Measurements from ENCODE around the gene ARTN.
A peak's percentile ranks its signal among the peaks of the same experiment; 100 is the strongest.

ARTN gene, protein sequence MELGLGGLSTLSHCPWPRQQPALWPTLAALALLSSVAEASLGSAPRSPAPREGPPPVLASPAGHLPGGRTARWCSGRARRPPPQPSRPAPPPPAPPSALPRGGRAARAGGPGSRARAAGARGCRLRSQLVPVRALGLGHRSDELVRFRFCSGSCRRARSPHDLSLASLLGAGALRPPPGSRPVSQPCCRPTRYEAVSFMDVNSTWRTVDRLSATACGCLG

DNA sequence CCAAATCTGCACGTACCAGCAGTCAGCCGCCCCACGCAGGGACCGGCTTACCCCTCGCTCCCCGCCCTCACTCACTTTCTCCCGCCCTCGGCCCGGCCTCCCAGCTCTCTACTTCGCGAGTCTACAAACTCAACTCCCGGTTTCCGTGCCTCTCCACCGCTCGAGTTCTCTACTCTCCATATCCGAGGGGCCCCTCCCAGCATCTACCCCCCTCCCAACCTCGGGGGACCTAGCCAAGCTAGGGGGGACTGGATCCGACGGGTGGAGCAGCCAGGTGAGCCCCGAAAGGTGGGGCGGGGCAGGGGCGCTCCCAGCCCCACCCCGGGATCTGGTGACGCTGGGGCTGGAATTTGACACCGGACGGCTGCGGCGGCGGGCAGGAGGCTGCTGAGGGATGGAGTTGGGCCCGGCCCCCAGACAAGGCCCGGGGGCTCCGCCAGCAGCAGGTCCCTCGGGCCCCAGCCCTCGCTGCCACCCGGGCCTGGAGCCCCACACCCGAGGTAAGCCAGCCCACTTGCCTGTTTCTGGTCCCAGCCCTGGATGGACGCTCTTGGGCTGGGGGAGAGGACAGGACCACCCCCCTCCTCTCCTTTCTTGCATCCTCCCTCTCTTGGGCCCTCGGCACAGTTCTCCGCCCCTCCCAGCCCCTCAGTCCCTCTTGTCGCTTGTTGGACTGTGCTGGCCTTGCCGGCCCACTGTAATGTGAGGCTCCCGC, at the start of gene ARTN:
Gene ARTN (plus strand): TSS at position 416 of the 715 bp plus-strand sequence. CDS start 1,856 bp downstream, outside the sequence.
- peak; percentile 57 for DNase-seq

DNA sequence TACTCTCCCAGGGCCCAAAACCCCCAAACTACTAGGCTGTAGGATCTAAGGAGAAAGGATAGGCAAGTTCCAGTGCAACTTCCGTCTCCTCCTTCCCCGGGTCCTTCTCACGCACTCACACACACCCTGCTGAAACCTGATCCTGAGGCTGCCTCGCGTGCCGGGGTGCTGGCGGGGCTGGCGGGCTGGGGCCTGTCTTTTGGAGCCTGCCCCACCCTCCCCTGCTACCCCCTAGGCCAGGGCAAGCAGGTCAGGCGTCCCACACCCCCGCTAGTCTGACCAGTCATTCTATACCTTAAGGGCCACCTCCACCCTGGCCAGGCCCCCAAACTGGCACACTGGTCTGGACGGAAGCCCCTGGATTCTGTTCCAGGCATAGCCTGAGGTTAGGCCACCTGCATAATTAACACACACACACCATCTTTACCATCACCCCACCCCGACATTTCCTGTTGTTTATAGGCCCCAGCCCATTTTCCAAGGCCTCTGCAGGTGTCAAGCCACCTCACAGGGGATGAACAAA, 48.3 kb upstream of the ARTN start:
- DNase-seq = peak; percentile 30

DNA sequence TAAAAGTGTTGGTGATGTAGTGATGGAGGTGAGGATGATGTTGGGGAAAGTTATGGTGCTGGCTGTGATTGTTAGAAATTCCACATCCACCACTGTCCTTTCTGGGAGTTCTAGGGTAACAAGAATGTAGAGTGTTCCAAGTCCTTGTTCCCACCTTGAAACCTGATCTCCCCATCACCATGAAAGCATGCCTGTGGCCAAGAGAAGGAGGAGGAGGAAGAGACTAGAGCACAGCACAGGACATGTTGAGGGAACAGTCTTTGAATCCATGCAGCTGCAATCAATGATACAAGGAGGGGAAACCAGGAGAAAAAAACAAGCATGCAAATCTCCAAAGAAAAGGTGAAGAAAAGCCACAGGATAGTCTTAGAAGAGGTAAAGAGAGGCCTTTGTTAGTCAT, 45.9 kb upstream of the ARTN start:
- DNase-seq = no peak

DNA sequence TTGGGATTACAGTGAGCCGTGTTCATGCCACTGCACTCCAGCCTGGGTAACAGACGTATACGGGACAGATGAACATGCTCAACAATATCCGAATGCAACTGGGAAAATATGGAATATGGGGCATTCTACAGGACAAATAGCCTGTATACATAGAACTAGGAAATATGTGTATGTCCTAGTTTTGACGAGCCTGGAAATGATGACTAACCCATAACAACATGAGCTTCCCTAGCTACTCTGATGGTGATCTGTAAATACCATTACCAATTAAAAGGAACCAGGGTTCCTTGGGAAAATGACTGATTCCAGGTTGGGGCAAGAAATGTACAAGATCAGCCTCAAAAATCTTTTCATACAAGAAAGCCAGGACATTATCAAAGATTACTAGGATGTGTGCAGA, 42.8 kb upstream of the ARTN start:
- DNase-seq = no peak

DNA sequence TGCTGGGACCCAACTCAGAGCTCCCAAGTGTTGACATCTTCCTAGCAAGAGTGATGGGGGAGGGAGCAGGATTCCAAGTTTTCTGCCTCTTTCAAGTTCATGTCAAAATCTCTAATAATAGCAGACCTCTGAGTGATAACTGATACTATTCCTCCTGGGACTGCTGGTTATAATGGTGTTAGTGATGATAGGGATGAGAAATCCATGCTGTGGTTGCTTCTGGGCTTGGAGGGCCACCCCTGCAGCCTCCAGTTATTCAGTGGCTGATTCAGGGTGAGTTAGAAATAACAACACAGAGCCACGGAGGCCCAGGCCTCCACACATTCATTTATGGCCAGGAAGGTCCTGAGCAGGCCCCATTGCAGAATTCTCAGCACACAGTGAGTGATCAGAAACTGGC, 40.6 kb upstream of the ARTN start:
- no peak for DNase-seq

DNA sequence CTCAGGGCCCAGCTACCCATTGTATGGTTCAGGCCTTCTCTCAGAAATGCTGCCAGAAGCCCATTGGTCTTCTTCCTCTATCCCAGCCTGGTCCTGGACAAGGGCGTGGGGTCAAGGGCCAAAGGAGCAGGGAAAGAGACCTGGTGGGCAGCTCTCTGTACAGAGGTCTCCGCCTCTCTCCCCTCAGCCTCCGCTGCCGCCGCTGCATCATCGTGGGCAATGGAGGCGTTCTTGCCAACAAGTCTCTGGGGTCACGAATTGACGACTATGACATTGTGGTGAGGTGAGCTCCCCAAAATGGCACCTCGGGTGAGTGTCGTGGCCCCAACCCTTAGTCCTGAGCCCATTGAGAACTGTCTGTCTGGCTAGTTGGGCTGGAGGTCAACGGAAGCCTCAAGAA, 34.6 kb upstream of the ARTN start:
- no peak for DNase-seq

DNA sequence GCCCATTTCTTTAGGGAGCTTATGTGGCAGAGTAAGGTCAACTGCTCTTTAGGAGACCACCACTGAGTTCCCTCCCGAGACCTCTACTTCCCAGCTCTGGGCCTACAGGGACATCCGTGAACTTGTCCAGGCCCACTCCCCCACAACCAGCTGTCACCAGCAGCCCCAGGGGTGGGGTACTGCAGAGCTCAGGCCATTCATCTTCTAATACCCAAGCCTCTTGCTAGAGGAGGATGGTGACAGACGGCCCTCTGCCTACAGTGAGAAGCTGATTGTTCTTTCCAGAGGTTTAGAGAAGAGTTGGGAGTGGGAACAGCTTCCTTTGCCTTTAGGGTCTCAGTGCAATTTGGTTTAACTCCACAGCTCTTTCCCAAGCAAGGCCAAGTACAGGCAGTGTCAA, 33.2 kb upstream of the ARTN start:
- no peak for DNase-seq

DNA sequence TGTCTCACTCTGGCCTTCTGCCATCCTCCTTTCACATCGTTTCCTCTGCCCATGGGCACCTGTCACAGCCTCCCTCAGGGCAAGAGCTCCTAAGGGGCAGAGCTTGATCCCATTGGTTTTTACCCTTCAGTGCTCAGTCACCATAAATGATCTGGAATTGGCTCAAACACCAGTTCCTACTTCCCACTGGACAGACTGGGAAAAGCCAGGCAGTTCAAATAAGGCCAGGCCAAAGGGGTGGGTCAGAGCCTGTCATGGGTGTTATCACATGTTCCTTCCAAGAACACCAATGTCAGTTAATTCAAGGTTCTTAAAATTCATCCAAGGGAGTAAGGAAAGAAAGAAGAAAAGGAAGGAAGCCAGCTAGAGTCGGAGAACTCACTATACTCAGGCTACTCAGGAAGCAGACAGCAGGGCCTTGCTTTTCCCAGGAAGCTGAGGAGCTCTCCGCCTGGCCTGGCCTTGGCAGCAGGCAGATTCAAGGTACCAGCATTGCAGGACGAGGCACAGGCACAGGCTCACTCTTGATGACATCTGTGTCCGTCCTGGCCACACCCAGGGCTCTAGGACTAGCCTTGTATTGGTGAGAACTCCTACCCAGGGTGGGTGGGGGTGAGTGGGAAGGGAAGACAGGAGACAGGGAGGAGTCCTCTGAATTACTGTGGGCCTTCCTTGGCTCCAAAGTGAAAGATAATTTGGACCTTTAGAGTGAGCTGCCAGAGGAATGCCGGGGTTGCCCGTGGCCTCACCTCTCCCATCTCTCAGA, 32.2 kb upstream of the ARTN start:
- DNase-seq = no peak

DNA sequence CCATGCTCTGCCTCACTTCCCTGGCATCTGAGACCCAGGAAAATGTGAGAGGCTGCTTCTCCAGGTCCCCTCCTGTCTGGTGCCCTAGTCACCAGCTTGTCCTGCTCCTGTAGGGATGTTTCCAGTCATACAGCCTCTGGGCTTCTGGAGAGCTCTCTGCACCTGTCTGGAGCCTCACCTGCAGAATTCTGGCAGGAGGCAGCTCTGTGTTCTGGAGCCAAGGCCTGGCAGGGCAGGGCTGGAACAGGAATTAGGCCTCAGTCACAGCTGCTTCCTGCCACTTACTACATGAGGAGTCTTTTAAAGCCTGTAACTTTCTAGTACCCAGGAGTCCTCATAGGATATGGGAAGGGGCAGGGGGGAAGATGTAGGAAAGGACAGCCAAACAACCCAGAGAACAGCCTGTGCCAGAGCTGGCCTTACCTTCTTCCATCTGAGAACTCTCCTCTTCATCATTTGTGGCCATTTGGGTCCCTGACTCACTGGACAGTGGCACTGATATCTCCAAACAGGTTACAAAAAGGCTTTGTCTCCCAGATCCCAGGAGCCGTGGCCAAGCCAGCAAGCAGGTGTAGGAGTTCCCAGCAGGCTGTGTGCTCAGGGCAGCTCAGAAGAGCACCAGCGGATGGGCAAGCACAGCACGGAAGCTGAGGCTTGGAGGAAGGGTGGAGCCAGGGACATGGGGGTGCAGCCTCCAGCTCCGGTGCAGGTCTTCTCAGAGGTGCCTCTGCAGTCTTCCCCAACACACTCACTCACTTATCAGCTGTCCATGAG, 31.4 kb upstream of the ARTN start:
- no peak for DNase-seq

DNA sequence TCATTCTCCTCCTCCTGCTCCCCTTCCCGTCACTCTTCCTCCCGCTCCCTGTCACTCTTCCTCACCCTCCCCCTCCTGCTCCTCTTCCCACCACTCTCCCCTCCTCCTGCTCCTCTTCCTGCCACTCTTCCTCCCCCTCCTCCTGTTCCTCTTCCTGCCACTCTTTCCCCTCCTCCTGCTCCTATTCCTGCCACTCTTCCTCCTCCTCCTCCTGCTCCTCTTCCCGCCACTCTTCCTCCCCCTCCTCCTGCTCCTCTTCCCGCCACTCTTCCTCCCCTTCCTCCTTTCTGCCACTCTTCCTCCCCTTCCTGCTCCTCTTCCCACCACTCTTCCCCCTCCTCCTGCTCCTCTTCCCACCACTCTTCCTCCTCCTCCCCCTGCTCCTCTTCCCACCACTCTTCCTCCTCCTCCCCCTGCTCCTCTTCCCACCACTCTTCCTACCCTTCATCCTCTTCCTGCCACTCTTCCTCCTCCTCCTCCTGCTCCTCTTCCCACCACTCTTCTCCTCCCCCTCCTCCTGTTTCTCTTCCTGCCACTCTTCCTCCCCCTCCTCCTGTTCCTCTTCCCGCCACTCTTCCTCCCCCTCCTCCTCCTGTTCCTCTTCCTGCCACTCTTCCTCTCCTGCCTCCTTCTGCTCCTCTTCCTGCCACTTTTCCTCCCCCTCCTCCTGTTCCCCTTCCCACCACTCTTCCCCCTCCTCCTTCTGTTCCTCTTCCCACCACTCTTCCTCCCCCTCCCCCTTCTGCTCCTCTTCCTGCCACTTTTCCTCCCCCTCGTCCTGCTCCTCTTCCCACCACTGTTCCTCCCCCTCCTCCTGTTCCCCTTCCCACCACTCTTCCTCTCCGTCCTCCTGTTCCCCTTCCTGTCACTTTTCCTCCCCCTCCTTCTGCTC, 28.7 kb upstream of the ARTN start:
- DNase-seq = no peak

DNA sequence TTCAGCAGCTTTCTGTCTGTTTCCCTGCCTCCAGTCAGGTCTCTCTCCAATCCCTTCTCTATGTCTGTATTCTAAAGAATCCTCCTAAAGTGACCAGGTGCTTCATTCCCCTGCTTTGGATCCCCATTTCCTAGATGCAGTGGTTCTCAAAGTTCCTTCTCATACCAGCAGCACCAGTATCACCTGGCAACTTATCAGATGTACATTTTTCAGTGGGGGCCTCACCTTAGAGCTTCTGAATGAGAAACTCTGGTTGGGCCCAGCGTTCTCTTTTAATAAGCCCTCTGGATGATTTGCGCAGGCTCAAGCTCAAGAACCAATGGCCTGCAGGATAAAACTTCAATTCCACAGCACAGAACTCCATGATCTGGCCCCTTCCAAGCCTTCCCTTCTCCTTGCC, 25.4 kb upstream of the ARTN start:
- no peak for DNase-seq

DNA sequence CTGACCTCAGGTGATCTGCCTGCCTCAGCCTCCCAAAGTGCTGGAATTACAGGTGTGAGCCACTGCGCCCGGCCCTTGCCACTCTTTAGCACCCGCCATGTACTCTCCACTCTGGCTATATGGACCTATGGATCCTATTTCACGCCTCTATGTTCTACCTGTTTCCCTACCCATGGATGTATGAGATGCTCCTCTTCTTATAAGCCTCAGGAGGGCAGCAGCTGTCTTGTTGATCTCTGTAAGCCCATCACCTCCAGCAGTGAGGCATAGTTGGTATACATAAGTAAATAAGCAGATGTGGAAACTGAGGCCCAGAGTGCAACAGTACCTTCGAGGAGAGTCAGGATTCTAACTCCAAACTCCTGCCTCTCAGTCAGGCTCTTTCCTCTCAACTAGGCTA, 24.7 kb upstream of the ARTN start:
- no peak for DNase-seq

DNA sequence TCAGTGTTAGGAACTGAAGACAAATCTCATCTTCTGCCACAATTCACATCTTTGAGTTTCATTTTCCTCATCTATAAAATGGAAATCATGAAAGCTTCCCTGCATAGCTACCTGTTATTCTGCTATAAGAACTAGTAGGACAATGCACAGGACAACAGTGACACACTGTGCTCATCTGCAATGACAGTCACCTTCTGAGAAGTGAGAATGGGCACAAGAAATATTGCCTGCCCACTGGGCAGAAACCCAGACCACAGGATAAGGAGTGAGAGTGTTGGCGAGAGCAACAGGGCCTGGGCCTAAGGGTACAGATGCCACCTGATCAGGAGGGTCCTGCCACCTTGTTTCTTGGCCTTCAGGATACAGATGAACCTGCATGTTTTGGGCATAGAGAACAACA, 23.3 kb upstream of the ARTN start:
- no peak for DNase-seq

DNA sequence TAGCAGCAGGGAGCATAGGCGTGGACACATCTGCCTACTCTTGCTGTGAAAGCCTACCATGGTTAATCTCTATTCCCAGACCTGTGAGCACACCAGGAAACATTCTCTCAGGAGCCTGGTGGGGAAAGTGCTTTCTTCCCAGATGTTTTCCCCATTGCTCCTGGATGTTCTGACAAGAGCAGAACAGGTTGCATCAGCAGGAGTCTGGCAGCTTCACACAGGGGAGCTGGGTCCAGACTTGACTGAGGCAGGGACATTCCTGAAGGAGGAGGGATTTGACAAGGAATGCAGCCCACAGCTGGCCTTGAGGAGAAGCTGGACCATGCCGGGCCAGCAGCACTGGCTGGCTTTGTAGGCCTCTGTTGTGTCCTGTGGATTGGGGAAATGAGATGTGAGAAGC, 21.0 kb upstream of the ARTN start:
- DNase-seq = peak; percentile 51

DNA sequence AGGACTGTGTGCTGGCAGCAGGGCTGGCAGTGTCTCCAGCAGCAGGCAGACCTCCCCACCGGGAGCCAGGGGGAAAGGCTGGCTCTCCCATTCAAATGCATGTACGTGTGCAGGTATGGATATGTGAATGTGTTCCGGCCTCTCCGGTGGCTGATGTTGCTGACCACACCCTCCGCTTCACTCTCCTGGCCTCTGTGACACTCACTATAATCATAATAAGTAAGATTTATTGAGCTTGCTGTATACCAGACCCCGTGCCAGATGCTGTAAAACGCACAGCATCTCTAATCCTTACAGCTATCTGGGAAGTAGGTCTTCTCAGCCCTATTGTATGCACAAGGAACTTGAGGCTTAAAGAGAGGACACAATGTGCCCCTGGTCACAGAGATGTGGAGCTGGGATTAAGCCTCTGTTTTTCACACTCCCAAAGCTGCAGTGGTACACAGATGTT, 20.5 kb upstream of the ARTN start:
- no peak for DNase-seq

DNA sequence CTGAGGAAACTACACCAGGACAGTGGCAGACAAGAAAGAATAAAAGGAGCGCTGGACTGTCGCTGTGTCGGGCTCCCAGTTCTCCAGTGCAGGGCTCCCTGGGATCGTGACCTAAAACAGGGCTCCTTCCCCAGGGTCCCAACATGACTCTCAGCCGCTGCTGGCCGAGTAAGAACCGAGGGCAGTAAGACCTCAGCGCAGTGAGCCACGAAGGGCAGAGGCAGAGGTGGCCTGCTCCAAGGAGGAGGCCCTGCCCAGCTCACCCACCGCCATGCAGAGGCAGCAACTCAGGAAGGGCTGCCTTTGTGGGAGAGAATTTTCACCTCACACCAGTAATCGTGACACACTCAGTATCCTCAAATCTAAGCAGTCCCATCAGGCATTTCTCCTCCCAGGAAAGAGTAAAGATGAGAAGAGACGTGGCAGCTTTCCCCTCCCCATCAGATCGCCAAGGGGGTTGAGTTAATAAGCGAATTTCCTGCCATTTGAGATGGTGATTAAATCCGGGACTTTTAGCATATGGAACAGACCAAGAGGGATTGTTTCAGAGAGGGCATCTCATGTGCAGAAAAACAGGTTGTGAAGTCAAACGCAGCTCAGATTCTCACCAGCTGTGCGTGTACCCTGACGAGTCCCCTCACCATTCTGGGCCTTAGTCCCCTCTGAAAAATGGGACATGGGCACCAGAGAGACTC, 19.8 kb upstream of the ARTN start:
- DNase-seq = no peak

DNA sequence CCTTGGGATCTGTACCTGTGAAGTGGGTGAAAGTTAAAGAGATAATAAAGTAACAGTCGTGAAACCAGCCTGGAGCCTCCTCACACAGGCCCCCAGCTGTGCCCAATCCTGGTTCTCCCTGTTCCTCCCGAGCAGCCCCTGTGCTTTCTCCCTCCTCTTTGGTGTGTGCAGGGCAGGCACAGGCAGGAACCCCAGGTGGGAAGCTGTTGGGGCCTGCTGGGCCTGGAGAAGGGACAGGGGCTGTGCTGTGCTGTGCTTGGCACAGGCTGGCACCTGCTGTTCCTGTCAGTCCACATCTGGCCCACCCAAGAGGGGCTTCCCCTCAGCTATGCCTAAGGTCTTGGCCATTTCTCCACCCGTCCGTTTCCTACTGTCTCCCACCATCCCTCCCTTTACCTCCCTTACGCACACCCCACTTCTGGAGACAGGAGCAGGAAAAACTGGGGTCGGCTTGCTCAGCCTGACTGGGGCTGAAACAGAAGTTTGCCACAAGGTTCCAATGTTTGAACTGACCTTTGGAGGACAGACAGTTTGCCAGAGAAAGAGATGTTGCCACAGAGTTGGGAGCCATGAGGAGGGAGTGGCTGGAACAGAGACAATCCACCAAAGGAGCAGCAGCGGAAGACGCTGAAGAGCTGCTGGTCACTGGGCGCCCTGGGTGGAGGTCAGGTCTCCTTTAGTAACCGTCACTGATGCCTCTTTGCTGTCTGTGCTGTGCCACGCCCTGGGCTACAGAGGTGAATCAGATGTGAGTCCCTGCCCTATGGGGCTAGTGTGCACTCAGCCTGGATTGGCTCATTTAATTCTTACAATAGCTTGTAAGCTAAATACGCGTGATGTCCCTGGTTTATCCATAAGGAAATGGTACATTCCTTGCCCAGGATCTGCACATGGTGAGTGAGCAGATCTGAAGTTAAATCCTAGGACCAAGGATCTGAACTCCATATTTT, 18.8 kb upstream of the ARTN start:
- no peak for DNase-seq

DNA sequence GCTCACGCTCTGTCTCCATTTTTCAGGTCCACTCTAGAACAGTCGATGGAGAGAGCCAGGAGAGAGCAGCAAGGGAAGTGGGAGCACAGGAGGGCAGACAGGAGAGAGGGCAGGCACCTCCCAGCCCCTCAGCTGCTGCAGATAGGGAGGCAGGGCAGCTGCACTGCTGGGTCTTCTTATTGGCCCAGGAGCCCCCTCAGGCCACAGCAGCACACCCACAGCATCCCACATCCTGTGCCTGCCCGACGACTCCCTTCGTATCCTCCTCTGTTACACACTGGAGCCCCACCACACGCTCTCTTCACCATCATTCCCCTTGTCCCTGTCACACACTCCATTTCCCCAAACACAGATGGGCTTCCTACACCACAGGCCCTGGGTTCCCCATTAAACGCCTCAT, 13.7 kb upstream of the ARTN start:
- no peak for DNase-seq

DNA sequence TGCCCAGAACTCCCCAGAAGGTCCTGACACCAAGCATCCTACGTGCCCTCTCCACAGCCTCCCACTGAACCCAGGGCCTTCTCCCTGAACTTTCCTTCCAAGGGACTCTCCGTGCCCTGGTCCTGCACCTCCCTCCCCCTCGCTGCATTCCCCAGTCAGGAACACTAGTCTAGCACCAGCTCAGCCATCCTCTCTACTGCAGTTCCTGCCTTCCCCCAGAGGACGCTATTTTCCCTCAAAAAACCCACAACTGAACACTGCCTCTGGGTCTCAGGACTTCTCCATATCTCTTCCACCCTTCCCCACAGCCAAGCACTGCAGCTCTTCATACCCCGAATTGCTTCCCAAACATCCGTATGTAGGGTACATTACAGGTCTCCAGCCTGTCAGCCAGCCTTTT, 12.6 kb upstream of the ARTN start:
- DNase-seq = no peak

DNA sequence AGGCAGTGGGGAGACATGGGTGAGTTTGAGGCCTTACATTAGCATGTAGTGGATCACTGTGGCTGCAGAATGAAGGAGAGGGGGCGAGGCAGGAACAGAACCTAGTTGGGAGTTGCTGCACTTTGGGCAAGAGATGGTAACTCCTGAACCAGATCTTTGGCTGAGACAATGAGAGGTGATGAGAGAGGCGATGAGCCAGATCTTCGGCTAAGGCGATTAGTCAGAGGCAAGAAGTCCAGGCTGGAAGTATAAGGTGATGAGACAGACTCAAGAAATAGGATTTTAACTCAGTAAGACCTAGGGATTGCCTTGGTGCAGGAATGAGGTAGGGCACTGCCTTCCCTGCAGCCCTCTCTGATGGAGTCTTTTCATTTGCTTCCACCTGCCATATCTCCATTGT, 9.1 kb upstream of the ARTN start:
- no peak for DNase-seq

Measured in right hindlimb (tissue), 1 donor.